HG03103 (cell line): ENCODE results near the gene ALPK1.
"Not testable (repeated sequence)": the region's sequence is repeated elsewhere in the genome, so short reads cannot be mapped to it uniquely, and the experiment has no call there.

ENCODE experiments used
- ATAC-seq: cut with Tn5 transposase; IDR thresholded peaks from one replicate; pipeline ENCODE4 v1.9.1; 2021; ENCODE audit warnings: low read depth; ENCODE audit not compliant: unreplicated experiment

Gene ALPK1

GRCh38 chr4:112282860-112283667 lies 14.1 kb upstream of the ALPK1 start:
- no peak for ATAC-seq

- ATAC-seq, result no peak
These were observed 13.0 kb upstream of the ALPK1 start for GRCh38 chr4:112284166-112284565.

GRCh38 chr4:112284662-112285411 lies 12.3 kb upstream of the ALPK1 start:
- ATAC-seq, result no peak

GRCh38 chr4:112287258-112287989 lies 9.7 kb upstream of the ALPK1 start:
- ATAC-seq, result peak; percentile 25

- peak; percentile 23 for ATAC-seq
These were observed 8.7 kb upstream of the ALPK1 start for GRCh38 chr4:112288455-112288854.

GRCh38 chr4:112289407-112290253 lies 7.5 kb upstream of the ALPK1 start:
- ATAC-seq, result no peak

- ATAC-seq, result no peak
These were observed 6.8 kb upstream of the ALPK1 start for GRCh38 chr4:112290341-112290740.

- ATAC-seq, result no peak
These were observed 2.6 kb downstream of the ALPK1 start for GRCh38 chr4:112299721-112300120.

- ATAC-seq, result no peak
These were observed 5.4 kb downstream of the ALPK1 start for GRCh38 chr4:112302320-112303274.

GRCh38 chr4:112305477-112305876 lies 8.3 kb downstream of the ALPK1 start:
- ATAC-seq, result not testable (repeated sequence)

- ATAC-seq, result not testable (repeated sequence)
These were observed 12.2 kb downstream of the ALPK1 start for GRCh38 chr4:112309263-112309791.

GRCh38 chr4:112311516-112311915 lies 14.3 kb downstream of the ALPK1 start:
- no peak for ATAC-seq

- peak; percentile 94 for ATAC-seq
These were observed 15.6 kb downstream of the ALPK1 start for GRCh38 chr4:112312610-112313239.

GRCh38 chr4:112315446-112315845 lies 18.3 kb downstream of the ALPK1 start:
- ATAC-seq, result no peak

- no peak for ATAC-seq
These were observed 19.2 kb downstream of the ALPK1 start for GRCh38 chr4:112316360-112316759.

- ATAC-seq, result peak; percentile 95
These were observed 21.3 kb downstream of the ALPK1 start for GRCh38 chr4:112318239-112319142.
